ENCODE data around the gene SP1.

The SP1 gene

DNA sequence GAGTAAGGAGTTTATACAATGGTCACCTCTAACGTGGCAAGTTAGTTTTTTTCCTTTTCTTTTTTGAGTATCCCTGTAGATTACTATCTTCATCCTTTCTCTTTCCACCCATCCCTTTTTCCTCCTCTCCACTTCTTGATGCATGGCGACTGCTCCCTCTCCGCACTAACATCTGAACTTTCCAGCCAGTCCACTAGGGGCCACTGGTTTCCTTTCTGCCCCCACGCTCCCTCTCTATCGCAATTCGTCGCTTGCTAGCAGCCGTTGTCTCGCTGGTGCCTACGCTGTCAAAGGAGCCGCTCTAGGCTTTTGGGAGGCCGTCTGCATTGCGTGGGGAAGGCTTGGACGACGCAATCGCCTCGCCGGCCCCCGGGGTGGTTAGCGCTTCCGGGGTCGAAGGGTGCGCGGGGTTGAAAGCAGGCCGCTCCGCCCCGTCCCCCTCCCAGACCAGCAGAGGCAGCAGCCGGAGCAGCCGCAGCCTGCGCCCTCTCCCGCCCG lies 71.7 kb downstream of the SP1 start, which contains the start of gene PCBP2:
Gene PCBP2, plus strand, starts transcription at position 442 of the 498 bp plus-strand sequence. CDS start 2,699 bp downstream, outside the sequence.
- DNase-seq (ENCODE audit: low spot score) = peak; percentile 100

DNA sequence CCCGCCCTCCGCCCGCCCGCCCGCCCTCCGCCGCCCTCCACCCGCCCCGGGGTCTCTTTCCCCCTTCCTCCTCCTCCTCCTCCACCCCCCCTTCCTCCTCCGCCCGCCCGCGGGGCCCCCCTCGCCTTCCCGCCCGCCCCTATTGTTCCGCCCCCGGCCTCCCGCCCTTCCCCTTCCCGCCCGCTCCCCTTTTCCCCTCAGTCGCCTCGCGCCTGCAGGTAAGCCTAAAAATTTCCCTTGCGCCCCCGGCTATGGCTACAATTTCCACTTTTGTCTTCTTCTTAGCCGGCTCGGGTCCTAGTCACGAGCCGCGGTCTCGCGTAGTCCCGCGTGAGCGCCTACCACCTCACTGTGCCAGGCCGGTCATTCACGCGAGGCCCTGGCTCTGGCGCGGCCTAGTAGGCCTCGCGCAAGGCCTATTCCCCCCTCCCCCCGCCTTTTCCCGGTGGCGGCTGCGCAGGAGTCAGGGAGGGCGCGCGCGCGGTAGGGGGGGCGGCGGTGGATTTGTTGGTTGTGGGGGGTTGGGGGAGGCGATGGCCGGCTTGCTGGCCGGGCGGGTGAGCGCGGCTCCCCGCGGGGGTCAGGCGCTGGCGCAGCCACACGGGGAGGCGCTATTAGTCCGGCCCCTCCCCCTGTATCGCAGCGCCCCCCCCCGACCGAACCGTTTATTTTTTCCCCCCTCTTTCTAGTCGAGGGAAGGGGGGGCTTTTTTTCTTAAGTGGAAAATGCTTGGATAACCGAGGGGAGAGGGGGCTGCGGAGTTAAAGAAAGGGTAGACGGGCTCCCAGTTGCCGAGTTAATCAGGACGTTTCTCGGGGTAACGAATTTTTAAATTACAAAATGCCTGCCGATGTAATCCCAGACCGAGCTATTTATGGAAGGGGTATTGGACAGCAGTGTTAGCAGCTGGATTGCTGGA lies 72.4 kb downstream of the SP1 start:
- DNase-seq (ENCODE audit: low spot score) = peak; percentile 97

DNA sequence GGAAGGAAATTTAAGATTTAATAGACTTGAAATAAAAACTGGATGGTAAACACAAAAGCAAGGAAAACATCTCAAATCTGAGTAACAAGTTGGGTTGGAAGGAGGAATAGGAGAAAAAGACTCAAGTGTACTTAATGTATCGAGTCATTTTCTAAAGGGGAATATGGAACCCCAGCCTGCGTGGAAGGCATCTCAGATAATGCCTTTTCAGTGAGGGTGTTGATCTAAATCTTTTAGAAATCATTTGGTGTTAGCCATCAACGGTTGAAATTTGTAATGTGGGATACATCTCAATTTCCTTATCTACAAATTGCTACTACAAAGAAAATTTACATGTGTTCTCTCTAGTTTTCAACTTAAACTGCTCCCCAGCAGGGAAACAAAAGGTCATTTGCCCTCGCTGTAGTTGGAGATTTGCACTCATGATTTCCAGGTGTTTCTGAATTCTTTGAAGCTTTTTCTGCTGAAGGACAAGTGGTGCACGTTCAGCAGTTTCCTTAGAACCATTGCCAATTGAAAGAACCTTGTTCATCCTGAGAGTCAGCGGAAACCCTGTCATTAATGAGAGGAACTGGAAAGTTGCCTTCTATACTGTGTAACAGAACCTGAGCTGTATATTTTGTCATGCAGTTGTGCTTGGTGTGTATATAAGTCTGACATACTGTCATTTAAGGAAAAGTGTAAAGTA lies 74.1 kb downstream of the SP1 start:
- DNase-seq (ENCODE audit: low spot score) = no peak

DNA sequence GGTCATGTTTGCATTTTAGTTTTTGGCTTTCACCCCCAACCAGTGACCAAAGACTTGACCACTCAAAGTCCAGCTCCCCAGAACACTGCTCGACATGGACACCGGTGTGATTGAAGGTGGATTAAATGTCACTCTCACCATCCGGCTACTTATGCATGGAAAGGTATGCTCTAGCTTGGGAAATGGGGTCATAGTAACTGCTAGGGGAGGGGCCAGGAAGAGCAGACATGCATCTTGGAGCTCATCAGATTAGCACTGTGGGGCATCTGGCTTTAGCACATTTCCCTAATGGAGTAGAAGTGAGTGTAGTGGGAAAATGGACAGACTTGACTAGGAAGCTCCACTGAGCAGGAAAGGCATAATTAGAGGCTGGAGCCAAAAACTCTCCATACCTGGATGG lies 74.7 kb downstream of the SP1 start:
- DNase-seq (ENCODE audit: low spot score) = no peak

GRCh38 chr12:53456654-53457366 lies 76.8 kb downstream of the SP1 start:
- DNase-seq (ENCODE audit: low spot score) = no peak

- no peak for DNase-seq (ENCODE audit: low spot score)
These were observed 79.1 kb downstream of the SP1 start for GRCh38 chr12:53459097-53459496.

GRCh38 chr12:53461059-53461458 lies 81.1 kb downstream of the SP1 start:
- DNase-seq (ENCODE audit: low spot score) = no peak

DNA sequence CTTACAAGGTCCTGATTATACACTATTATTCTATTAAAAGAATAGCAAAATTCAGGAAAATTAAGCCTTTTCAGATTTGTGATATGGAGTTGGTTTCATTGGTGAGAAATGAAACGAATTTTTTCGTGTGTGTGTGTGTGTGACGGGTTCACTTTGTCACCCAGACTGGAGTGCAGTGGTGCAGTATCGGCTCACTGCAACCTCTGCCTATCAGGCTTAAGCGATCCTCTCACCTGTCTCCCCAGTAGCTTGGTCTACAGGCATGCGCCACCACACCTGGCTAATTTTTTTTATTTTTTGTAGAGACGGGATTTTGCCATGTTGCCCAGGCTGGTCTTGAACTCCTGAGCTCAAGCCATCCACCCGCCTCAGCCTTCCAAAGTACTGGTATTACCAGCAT lies 81.6 kb downstream of the SP1 start:
- no peak for DNase-seq (ENCODE audit: low spot score)

DNA sequence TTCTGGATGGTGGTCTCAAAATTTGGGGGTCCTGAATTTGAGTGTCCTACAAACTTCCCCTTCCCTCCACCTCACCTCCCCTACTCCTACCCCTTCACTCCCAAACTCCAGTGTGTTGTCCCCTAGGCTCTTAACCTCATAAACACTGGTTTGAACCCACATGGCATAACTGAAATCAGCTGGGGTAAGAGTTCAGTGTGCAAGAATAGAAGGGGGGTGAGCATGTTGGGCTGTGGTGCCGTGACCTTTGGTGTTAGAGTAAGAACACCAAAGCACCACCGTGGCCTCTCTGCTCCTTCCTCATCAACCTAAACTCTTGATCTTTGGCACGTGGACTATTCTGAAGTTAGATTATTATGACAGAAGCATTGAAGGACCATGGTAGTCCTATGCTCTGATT lies 83.0 kb downstream of the SP1 start:
- no peak for DNase-seq (ENCODE audit: low spot score)

- DNase-seq (ENCODE audit: low spot score) = no peak
These were observed 84.0 kb downstream of the SP1 start for GRCh38 chr12:53463802-53464560.

- no peak for DNase-seq (ENCODE audit: low spot score)
These were observed 84.9 kb downstream of the SP1 start for GRCh38 chr12:53464685-53465418.

DNA sequence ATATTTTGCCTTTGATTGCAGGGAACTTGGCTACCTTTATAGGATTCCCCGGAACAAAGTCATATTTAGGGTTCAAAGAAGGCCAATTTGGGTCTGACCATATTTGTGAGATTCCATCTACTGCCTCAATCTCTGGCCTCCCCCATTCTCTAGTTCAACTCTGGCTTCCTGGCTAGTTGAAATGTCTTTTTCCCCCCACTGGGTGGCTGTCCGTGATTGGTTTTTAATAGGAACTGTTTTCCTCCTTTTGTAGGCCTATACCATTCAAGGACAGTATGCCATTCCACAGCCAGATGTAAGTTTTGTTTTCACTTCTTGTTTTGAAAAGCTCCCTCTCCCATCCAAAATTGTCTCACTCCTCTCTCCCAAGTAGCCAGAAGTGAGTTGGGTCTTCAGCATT lies 85.7 kb downstream of the SP1 start:
- DNase-seq (ENCODE audit: low spot score) = no peak

All from ecto neural progenitor cell (in vitro differentiated cells).